Esophagus (tissue), 2 donors: Measurements from ENCODE around the gene CNGB1. TPM values are rescaled to one million over a fixed set of nuclear protein-coding genes. Genes with fewer than 3 reads are reported as not detected.
"Not testable (repeated sequence)": the region's sequence is repeated elsewhere in the genome, so short reads cannot be mapped to it uniquely, and the experiment has no call there.

Experiments
- H3K27ac ChIP-seq, 2 donors: one replicate each; pipeline ENCODE4 v1.5.1; 2013; ENCODE audit warnings: low read depth in 2 of 2, mild to moderate bottlenecking in 2 of 2, inconsistent platforms in 1 of 2, low read length in 1 of 2, moderate library complexity in 1 of 2
- H3K27me3 ChIP-seq, 2 donors: one replicate each; pipeline ENCODE4 v1.6.1; 2013; ENCODE audit warnings: low read length in 2 of 2, control low read depth in 1 of 2, mild to moderate bottlenecking in 1 of 2; ENCODE audit not compliant: insufficient read depth in 2 of 2, control insufficient read depth in 1 of 2
- H3K36me3 ChIP-seq, 2 donors: one replicate each; pipeline ENCODE4 v1.6.1; 2013; ENCODE audit warnings: low read length in 1 of 2; ENCODE audit not compliant: control insufficient read depth in 2 of 2, insufficient read depth in 2 of 2
- H3K4me1 ChIP-seq, 2 donors: one replicate each; pipeline ENCODE4 v1.6.1; 2013; ENCODE audit warnings: low read length in 1 of 2; ENCODE audit not compliant: control insufficient read depth in 2 of 2, insufficient read depth in 2 of 2
- H3K4me3 ChIP-seq, 2 donors: one replicate each; pipeline ENCODE4 v1.5.1; 2013; ENCODE audit warnings: low read length in 2 of 2, mild to moderate bottlenecking in 2 of 2, low read depth in 1 of 2, moderate library complexity in 1 of 2
- H3K9me3 ChIP-seq, 2 donors: one replicate each; pipeline ENCODE4 v1.6.1; 2013; ENCODE audit warnings: mild to moderate bottlenecking in 2 of 2, low read depth in 1 of 2, low read length in 1 of 2, moderate library complexity in 1 of 2; ENCODE audit not compliant: control insufficient read depth in 2 of 2, insufficient read depth in 1 of 2
- WGBS, 2 donors: extraction: QIAGEN DNeasy Blood & Tissue Kit; methylation state at CpG; one replicate each; pipeline ENCODE4 v1.1.7; 2013; 5-methylcytosine and 5-hydroxymethylcytosine counted together
- polyA plus RNA-seq, 2 donors: library from polyadenylated mRNA; stranded (reverse); fragments of 200-250 nt; gene quantifications; one replicate each; pipeline ENCODE4 v1.2.3, GENCODE V29; 2013
- donor health status: healthy with polysubstance abuse.
- donor health status: Bipolar disorder and iron deficiency.

The CNGB1 gene
- polyA plus RNA-seq, 2 donors: 0.04 to 0.06 TPM

- no peak overlapping the region for H3K27ac ChIP-seq
- no peaks in the 10 kb centered on the region for H3K36me3 ChIP-seq
- 73 to 75% methylated on average over 8 of the region's 8 CpGs for WGBS, 2 donors
Observed at GRCh38 chr16:57904101-57904500, 66.8 kb downstream of the CNGB1 start.

DNA sequence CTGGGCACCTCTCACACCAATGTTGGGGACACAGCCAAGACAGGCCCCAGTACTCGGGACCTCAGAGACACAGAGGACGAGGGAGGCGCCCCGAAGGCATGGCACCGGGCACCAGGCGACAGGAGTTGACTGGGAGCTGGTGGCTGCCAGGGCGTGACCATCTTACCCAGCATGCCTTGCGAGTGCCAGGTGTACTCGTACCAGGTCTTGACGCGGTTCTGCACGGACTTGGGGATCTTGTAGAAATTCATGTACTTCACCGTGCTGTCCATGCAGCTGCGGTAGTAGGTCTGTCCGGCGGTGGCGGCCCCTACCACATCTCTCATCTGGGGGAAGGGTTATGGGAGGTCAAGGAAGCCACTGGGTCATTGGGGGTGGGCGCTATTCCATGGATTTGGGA is 67.3 kb downstream of the CNGB1 start:
- no peaks in the 10 kb centered on the region for H3K36me3 ChIP-seq
- no peaks in the 10 kb centered on the region for H3K4me1 ChIP-seq
- H3K9me3 ChIP-seq: no peaks in the 10 kb centered on the region
- H3K4me3 ChIP-seq: no peak overlapping the region
- 60 to 62% methylated on average over 16 to 18 of the region's 18 CpGs for WGBS, 2 donors
- no peaks in the 10 kb centered on the region for H3K27me3 ChIP-seq
- H3K27ac ChIP-seq: no peak overlapping the region

More at GRCh38 chr16:57904101-57904500, 66.8 kb downstream of the CNGB1 start:
- no peak overlapping the region for H3K4me3 ChIP-seq
- H3K9me3 ChIP-seq: no peaks in the 10 kb centered on the region
- H3K4me1 ChIP-seq: no peaks in the 10 kb centered on the region
- H3K27me3 ChIP-seq: no peaks in the 10 kb centered on the region

DNA sequence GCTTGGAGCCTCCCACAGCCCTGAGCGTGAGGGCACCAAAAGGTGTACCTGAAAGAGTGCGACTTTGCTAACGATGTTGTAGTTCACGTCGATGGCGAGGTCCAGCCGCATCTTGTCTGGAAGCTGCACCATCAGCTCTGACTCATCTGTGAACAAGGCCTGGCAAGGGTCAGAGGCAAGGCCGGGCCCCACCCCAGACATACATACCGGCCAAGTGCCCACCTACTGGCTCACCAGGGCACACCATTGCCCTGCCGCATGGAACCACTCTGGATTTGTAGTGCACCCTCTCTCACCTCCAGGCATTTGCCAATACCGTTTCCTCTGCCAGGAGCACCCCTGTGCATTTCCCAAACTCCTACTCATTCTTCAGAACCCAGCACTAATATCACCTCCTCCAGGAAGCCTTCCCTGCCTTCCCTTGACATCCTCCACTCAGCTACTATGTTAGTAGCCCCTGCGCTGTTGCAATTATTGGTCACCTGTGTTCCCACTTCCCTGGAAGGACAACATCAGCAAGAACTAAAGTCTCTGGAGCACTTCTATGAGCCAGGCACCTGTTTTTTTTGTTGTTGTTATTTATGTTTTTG is 69.4 kb downstream of the CNGB1 start:
- 67 to 71% methylated on average over 12 of the region's 12 CpGs for WGBS, 2 donors
- Histone ChIP-seq H3K4me3 (no peak overlapping the region), H3K27me3 (no peaks in the 10 kb centered on the region), H3K4me1 (no peaks in the 10 kb centered on the region), H3K9me3 (no peaks in the 10 kb centered on the region), H3K36me3 (no peaks in the 10 kb centered on the region), H3K27ac (no peak overlapping the region)

DNA sequence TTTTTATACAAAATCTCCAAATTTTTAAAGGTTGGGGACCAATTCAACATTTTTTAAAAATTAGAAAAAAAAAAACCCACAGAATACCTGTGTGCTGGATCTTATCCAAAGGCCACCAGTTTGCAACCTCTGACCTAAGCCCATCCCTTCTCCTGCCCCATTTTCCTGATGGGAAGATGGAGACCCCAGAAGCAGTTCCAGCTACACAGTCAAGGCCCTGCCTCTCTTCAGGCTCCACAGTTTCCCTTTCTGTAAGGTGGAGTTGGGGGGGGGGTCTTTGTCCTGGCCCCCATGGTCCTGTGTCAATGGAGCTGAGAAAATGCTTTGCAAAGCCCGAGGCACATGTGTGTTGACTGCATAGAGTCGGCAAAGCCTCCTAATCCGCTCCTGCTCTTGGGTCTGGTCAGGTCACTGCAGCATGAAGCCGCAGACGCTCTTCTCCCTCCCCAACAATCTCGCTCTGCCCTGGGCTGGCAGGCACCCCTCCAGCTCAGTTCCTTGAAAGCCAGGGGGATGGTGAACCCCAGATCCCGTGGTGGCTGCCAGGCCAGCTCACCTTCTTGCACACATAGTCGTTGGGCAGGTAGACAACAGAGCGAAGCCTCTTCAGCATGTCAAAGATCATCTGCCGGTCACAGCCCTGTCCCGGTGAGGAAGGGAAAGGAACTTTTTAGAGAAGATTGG is 70.0 kb downstream of the CNGB1 start:
- WGBS, 2 donors: 69 to 75% methylated on average over 11 of the region's 11 CpGs
- Histone ChIP-seq H3K36me3 (no peaks in the 10 kb centered on the region), H3K9me3 (no peaks in the 10 kb centered on the region), H3K4me1 (no peaks in the 10 kb centered on the region), H3K4me3 (no peak overlapping the region), H3K27ac (no peak overlapping the region), H3K27me3 (no peaks in the 10 kb centered on the region)

DNA sequence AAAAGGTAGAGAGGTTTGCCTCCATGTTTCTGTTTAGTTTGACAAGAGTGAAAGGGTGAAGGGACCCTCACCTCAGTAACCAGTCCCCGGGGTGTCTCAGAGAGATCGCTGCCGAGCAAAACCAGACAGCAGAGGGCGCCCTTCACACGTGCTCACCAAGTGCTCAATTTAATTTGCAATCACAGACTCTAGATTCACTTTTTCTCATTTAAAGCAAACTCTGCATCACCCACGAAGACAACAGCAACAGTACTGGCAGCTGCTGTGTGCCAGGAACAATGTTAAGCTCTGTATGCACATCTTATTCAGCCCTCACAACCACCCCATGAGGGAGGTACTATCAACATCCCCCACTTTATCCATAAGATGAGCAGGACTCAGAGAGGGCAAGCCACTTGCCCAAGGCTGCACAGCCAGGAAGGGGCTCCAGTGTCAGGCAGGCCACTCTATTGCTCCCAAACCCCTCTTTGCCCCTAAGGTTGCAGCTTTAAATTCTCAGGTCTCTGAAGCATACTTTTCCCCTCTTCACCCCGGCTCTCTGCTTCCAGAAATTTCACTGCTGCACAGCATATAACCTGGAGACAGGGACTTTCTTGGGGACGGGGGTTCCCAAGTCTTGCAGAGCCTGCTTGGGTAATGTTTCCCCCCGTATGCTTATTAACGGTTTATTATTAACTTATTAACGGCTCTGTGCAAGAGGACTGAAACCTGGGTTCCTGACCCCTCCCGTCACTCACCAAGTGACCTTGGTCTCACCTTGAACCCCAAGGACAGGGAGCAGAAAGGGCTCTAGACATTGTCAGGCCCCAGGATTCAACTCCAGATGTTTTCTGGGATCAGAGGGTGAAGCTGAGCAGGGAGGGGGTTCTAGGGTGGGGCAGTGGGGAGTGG is 70.9 kb downstream of the CNGB1 start:
- Histone ChIP-seq H3K27ac (no peak overlapping the region), H3K4me3 (no peak overlapping the region), H3K4me1 (no peaks in the 10 kb centered on the region), H3K36me3 (no peaks in the 10 kb centered on the region), H3K27me3 (no peaks in the 10 kb centered on the region), H3K9me3 (no peaks in the 10 kb centered on the region)
- 29 to 32% methylated on average over 12 of the region's 12 CpGs for WGBS, 2 donors

DNA sequence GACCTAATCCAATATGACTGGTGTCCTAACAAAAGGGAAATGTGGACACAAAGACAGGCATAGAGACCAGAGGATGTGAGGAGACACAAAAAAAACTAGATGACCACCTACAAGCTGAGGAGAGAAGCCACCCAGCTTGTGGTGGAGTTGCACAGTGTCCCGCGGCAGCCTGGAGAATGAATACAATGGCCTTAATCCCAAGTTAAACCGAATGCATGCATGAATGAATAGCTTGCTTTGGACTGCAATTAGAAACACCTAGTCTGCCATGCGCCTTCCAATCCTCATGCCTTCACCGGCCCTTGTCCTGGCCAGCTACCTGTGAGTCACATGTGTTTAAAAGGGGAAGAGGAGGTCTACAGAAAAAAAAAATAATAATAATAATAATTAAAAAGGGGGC is 72.0 kb downstream of the CNGB1 start:
- no peaks in the 10 kb centered on the region for H3K36me3 ChIP-seq
- no peak overlapping the region for H3K4me3 ChIP-seq
- 44 to 53% methylated on average over 5 of the region's 5 CpGs for WGBS, 2 donors
- no peaks in the 10 kb centered on the region for H3K27me3 ChIP-seq
- H3K27ac ChIP-seq: no peak overlapping the region
- no peaks in the 10 kb centered on the region for H3K9me3 ChIP-seq
- H3K4me1 ChIP-seq: no peaks in the 10 kb centered on the region

DNA sequence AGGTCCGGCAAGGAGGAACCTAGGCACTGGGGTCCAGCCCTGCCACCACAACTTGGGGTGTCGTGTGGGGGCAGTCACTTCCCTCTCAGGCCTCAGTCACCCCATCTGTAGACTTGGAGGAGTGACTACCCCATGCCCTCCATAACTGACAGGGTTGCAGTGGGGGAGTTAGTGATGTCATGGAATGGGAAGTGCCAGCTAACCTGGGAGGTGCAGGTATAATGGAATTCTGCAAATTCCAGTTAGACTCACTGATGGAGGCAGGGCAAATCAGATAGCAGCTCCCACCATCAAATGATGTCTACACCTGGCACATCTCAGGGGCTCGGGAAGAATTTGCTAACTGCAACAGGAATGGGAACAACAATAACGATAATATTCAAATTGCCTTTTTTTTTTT is 72.9 kb downstream of the CNGB1 start:
- Histone ChIP-seq H3K4me3 (no peak overlapping the region), H3K9me3 (no peaks in the 10 kb centered on the region), H3K27me3 (no peaks in the 10 kb centered on the region), H3K4me1 (no peaks in the 10 kb centered on the region), H3K36me3 (no peaks in the 10 kb centered on the region), H3K27ac (no peak overlapping the region)
- 78 to 80% methylated on average over 4 of the region's 4 CpGs for WGBS, 2 donors

DNA sequence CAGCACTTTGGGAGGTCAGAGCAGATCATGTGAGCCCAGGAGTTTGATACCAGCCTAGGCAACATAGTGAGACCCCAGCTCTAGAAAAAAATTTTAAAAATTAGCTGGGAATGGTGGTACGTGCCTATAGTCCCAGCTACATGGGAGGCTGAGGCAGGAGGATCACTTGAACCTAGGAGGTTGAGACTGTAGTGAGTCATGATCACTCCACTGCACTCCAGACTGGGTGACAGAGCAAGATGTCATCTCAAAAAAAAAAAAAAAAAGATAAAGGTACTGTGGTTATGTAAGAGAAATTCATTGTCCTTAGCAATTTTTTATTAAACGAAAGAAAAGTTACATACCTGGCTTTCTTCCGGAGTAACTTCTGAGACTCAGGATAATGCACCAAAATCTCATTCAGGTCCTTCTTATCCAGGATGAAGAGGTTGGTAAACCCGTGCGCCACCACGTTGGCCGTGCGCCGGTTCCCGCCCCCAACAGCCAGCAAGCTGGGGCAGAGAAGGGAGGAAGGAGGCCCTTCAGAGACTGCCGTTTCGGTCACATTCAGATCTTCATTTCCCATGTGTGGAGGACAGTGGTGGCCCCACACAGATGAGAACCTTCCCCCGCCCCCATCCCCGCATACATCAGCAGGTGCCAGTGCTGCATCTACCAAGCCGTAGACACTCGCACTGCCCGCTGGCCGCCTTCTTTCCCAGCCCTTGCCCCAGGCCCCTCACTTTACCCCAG is 73.7 kb downstream of the CNGB1 start:
- Histone ChIP-seq H3K4me1 (no peaks in the 10 kb centered on the region), H3K27ac (no peak overlapping the region), H3K9me3 (no peaks in the 10 kb centered on the region), H3K4me3 (no peak overlapping the region), H3K27me3 (no peaks in the 10 kb centered on the region), H3K36me3 (no peaks in the 10 kb centered on the region)
- WGBS, 2 donors: 80 to 81% methylated on average over 18 of the region's 18 CpGs

- not testable (repeated sequence) for H3K27me3 ChIP-seq, H3K36me3 ChIP-seq, H3K4me3 ChIP-seq, H3K4me1 ChIP-seq, H3K27ac ChIP-seq, H3K9me3 ChIP-seq
- WGBS, 2 donors: 92 to 93% methylated on average over 3 of the region's 3 CpGs
Observed at GRCh38 chr16:57895081-57895547, 75.8 kb downstream of the CNGB1 start.
